B cell (primary cell): ENCODE results near the gene TMEM256. TPM values are rescaled to one million over a fixed set of nuclear protein-coding genes. Genes with fewer than 3 reads are reported as not detected.

Experiments
- ATAC-seq: fragments of 200-7000 bp; cut with Tn5 transposase; one replicate; pipeline ENCODE4 v1.10.0; 2021; ENCODE audit warnings: low read depth, mild to moderate bottlenecking, moderate number of reproducible peaks, moderate library complexity
- CTCF ChIA-PET: fragments of 350-600 bp; sonication (Branson Sonifier 250); formaldehyde crosslinking; loops from one replicate; lab custom pipeline; 2021; ENCODE audit warnings: antibody characterized with exemption, inconsistent platforms; lab: Charles Lee
- POLR2A ChIA-PET: fragments of 350-600 bp; sonication (Branson Sonifier 250); formaldehyde crosslinking; loops from one replicate; lab custom pipeline; 2021; ENCODE audit warnings: antibody characterized with exemption; lab: Charles Lee
- DNase-seq: peaks from one replicate; pipeline ENCODE4 v3.0.0; 2013
- H2AFZ ChIP-seq: 2 replicates; pipeline ENCODE4 v1.6.1; 2012; ENCODE audit warnings: mild to moderate bottlenecking, low read depth, low read length; ENCODE audit not compliant: insufficient read depth, poor library complexity, severe bottlenecking
- H3K27ac ChIP-seq, 2 donors: 1 replicate in 1 of 2; 2 replicates in 1 of 2; pipeline ENCODE4 v1.5.1; 2012 to 2013; ENCODE audit warnings: low read length in 2 of 2, mild to moderate bottlenecking in 2 of 2, moderate library complexity in 1 of 2
- H3K27me3 ChIP-seq, 4 experiments: fragments of 200-600 bp in 1 of 4; sonication (generic) in 1 of 4; replicated peaks in 1 of 4; 1 replicate in 2 of 4; 2 replicates in 2 of 4; pipeline versions ENCODE4 v1.6.1 to v1.7.0; 2013 to 2016; ENCODE audit warnings: low read length in 3 of 4, mild to moderate bottlenecking in 2 of 4, mixed read lengths in 1 of 4, moderate library complexity in 1 of 4; ENCODE audit not compliant: insufficient read depth in 4 of 4, control insufficient read depth in 3 of 4; ENCODE audit errors: control extremely low read depth in 1 of 4
- H3K36me3 ChIP-seq, 2 experiments: replicated peaks in 1 of 2; 1 replicate in 1 of 2; 2 replicates in 1 of 2; pipeline versions ENCODE4 v1.6.1 to v1.7.1; 2013; ENCODE audit warnings: low read length in 1 of 2; ENCODE audit not compliant: insufficient read depth in 2 of 2, control insufficient read depth in 1 of 2; ENCODE audit errors: control extremely low read depth in 1 of 2, extremely low read depth in 1 of 2
- H3K4me1 ChIP-seq, 2 donors: fragments of 200-600 bp in 1 of 2; sonication (generic) in 1 of 2; 1 replicate in 1 of 2; 2 replicates in 1 of 2; pipeline versions ENCODE4 v1.5.1 to v1.6.1; 2013 to 2017; ENCODE audit warnings: low read length in 2 of 2; ENCODE audit not compliant: control insufficient read depth in 2 of 2, insufficient read depth in 2 of 2
- H3K4me2 ChIP-seq: replicated peaks from 2 replicates; pipeline ENCODE3; 2012; ENCODE audit warnings: mild to moderate bottlenecking, low read depth, low read length; ENCODE audit not compliant: poor library complexity, severe bottlenecking
- H3K4me3 ChIP-seq, 5 experiments: fragments of 200-600 bp in 1 of 5; sonication (generic) in 1 of 5; 1 replicate in 3 of 5; 2 replicates in 2 of 5; pipeline versions ENCODE4 v1.5.1 to v1.7.0; 2011 to 2016; ENCODE audit warnings: low read length in 4 of 5, mild to moderate bottlenecking in 4 of 5, low read depth in 2 of 5, control low read depth in 1 of 5, moderate library complexity in 1 of 5; ENCODE audit not compliant: insufficient read depth in 1 of 5; ENCODE audit errors: control extremely low read depth in 1 of 5, extremely low read depth in 1 of 5
- H3K79me2 ChIP-seq: fragments of 200-600 bp; sonication (generic); one replicate; pipeline ENCODE4 v1.6.0; 2016; ENCODE audit warnings: low read length; ENCODE audit not compliant: control insufficient read depth, insufficient read depth
- H3K9ac ChIP-seq: fragments of 200-600 bp; sonication (generic); 2 replicates; pipeline ENCODE4 v1.6.1; 2017; ENCODE audit warnings: mild to moderate bottlenecking, low read length, moderate library complexity
- H3K9me3 ChIP-seq, 3 donors: one replicate each; pipeline versions ENCODE4 v1.6.1 to v1.7.1; 2013; ENCODE audit warnings: low read length in 2 of 3; ENCODE audit not compliant: control insufficient read depth in 2 of 3, insufficient read depth in 1 of 3; ENCODE audit errors: control extremely low read depth in 1 of 3
- H4K20me1 ChIP-seq: 2 replicates; pipeline ENCODE4 v1.6.0; 2012; ENCODE audit warnings: mild to moderate bottlenecking, low read length; ENCODE audit not compliant: insufficient read depth, control insufficient read depth, poor library complexity, severe bottlenecking
- H3K27ac Mint-ChIP-seq: one replicate; pipeline ENCODE4 v1.8.0; 2021; ENCODE audit warnings: mixed read lengths
- H3K27me3 Mint-ChIP-seq: one replicate; pipeline ENCODE4 v1.8.0; 2021; ENCODE audit warnings: mixed read lengths
- H3K4me1 Mint-ChIP-seq: one replicate; pipeline ENCODE4 v1.8.0; 2021; ENCODE audit warnings: mixed read lengths
- H3K4me3 Mint-ChIP-seq: one replicate; pipeline ENCODE4 v1.8.0; 2021; ENCODE audit warnings: mixed read lengths
- H3K9me3 Mint-ChIP-seq: one replicate; pipeline ENCODE4 v1.8.0; 2022; ENCODE audit warnings: mixed read lengths; ENCODE audit not compliant: insufficient read depth
- CTCF ChIP-seq: fragments of 200-600 bp; IDR thresholded peaks from one replicate; pipeline ENCODE4 v1.8.0; 2022; ENCODE audit warnings: antibody characterized with exemption, mild to moderate bottlenecking
- EZH2 ChIP-seq: IDR thresholded peaks from 2 replicates; pipeline ENCODE4 v1.6.1; 2012; ENCODE audit warnings: borderline replicate concordance, low read depth, mild to moderate bottlenecking, moderate library complexity, low read length; ENCODE audit not compliant: insufficient read depth, poor library complexity, severe bottlenecking
- WGBS: methylation state at CpG from one replicate; pipeline ENCODE4 v1.1.5; 2013; ENCODE audit warnings: missing lambda C conversion rate; ENCODE audit not compliant: insufficient coverage; 5-methylcytosine and 5-hydroxymethylcytosine counted together
- intact Hi-C: fragments of 100-400 bp; cut with micrococcal nuclease; formaldehyde crosslinking; loops from one replicate; pipeline ENCODE4 v1.10.0; 2022
- polyA plus RNA-seq: library from polyadenylated mRNA; depleted of rRNA; stranded (reverse); fragments of >200 nt; gene quantifications from 2 replicates; pipeline ENCODE4 v1.2.3, GENCODE V29; 2012
- total RNA-seq, 2 donors: library from RNA; stranded (reverse); fragments of 120-200 nt in 1 of 2; gene quantifications; 1 replicate in 1 of 2; 2 replicates in 1 of 2; pipeline versions ENCODE4 v1.2.3 to v1.2.4, GENCODE V29; 2013 to 2022

The TMEM256 gene
- total and polyA plus RNA-seq, 2 donors (not counting 1 experiment from before 2014, with no cell fraction given): 65.4 to 67.8 TPM

DNA sequence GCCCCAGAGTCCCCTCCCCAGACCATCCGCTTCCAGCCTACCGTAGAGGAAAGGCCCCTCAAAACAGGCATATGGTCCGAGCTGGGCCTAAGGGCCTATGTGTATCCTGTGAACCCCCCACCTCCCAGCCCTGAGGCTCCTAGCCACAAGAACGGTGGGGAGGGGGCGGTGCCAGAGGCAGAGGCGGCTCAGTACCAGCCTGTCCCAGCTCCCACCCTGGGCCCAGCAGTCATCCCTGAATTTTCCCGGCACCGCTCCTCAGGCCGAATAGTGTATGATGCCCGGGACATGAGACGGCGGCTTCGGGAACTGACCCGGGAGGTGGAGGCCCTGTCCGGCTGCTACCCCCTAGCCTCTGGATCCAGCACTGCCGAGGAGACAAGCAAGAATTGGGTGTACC is 17.3 kb upstream of the TMEM256 start:
- Histone ChIP-seq H4K20me1 (no peaks in the 10 kb centered on the region), H3K4me3 (no peak overlapping the region), H3K27ac (no peak overlapping the region), H3K36me3 (no peaks in the 10 kb centered on the region), H3K4me1 (no peaks in the 10 kb centered on the region), H3K9me3 (no peaks in the 10 kb centered on the region), H3K4me2 (no peak overlapping the region), H3K79me2 (no peaks in the 10 kb centered on the region), H2AFZ (no peak overlapping the region), H3K9ac (no peak overlapping the region), H3K27me3 (peaks cover 0 to 3% (median 0%) of the 10 kb centered on the region in 4 experiments)
- ChIA-PET CTCF (no interaction called here), POLR2A (interaction anchor here (0.7 kb wide), 1 partner anchor 33 kb away, joined by 3 read pairs; no protein-coding TSS in a partner anchor)
- over 99% methylated on average over 16 of the region's 16 CpGs for WGBS
- ATAC-seq: no peak
- intact Hi-C loops: no loop called here
- Mint-ChIP-seq H3K27ac (no peak overlapping the region), H3K9me3 (no peaks in the 10 kb centered on the region), H3K27me3 (peaks cover 11% of the 10 kb centered on the region), H3K4me3 (no peak overlapping the region), H3K4me1 (no peaks in the 10 kb centered on the region)
- TF ChIP-seq EZH2: no peak
- no peak for TF ChIP-seq CTCF
- DNase-seq: no peak

- TF ChIP-seq EZH2 (no peak), CTCF (no peak)
- no peaks in the 10 kb centered on the region for H3K9me3 ChIP-seq
- no peak for ATAC-seq
- H3K4me2 ChIP-seq: no peak within 1 kb of the TSS
- no peak for DNase-seq
- ChIA-PET CTCF (interaction anchor here (1.5 kb wide), 1 partner anchor 17 kb away, joined by 3 read pairs; no protein-coding TSS in a partner anchor), POLR2A (no interaction called here)
- peaks cover 0 to under 1% (median 0%) of the 10 kb centered on the region in 4 experiments for H3K27me3 ChIP-seq
- no peaks in the 10 kb centered on the region for H3K79me2 ChIP-seq
- Mint-ChIP-seq H3K27me3 (peaks cover 8% of the 10 kb centered on the region), H3K27ac (no peak within 1 kb of the TSS), H3K9me3 (no peaks in the 10 kb centered on the region), H3K4me3 (no peak within 1 kb of the TSS), H3K4me1 (no peaks in the 10 kb centered on the region)
- intact Hi-C loops: no loop called here
- no peaks in the 10 kb centered on the region for H3K36me3 ChIP-seq
- 90% methylated on average over 12 of the region's 17 CpGs for WGBS
- H3K27ac ChIP-seq: no peak within 1 kb of the TSS
- no peak within 1 kb of the TSS for H3K4me3 ChIP-seq
- no peaks in the 10 kb centered on the region for H4K20me1 ChIP-seq
- H2AFZ ChIP-seq: no peak within 1 kb of the TSS
- H3K9ac ChIP-seq: no peak within 1 kb of the TSS
- H3K4me1 ChIP-seq: no peaks in the 10 kb centered on the region
Measured at GRCh38 chr17:7419819-7420610, 16.1 kb upstream of the TMEM256 start, which contains the start of gene SPEM1. Gene SPEM1, plus strand, starts transcription at chr17:7420324. Its CDS starts 61 bp downstream, at chr17:7420385.
